Umbilical cord (tissue), 2 donors: Measurements from ENCODE around the gene USP31. TPM values are rescaled to one million over a fixed set of nuclear protein-coding genes. Genes with fewer than 3 reads are reported as not detected.
A peak's percentile ranks its signal among the peaks of the same experiment; 100 is the strongest.
"Not testable (repeated sequence)": the region's sequence is repeated elsewhere in the genome, so short reads cannot be mapped to it uniquely, and the experiment has no call there.

Experiments
- DNase-seq: peaks from one replicate; pipeline ENCODE4 v3.0.0-alpha.2; 2015; ENCODE audit warnings: low spot score
- total RNA-seq: library from RNA; depleted of rRNA; stranded (reverse); fragments of >200 nt; gene quantifications from one replicate; pipeline ENCODE4 v1.2.3, GENCODE V29; 2014; ENCODE audit warnings: low replicate concordance; ENCODE audit not compliant: insufficient read depth

Gene USP31
- total RNA-seq, 1 donor from 2014 or later = 6.7 TPM

DNA sequence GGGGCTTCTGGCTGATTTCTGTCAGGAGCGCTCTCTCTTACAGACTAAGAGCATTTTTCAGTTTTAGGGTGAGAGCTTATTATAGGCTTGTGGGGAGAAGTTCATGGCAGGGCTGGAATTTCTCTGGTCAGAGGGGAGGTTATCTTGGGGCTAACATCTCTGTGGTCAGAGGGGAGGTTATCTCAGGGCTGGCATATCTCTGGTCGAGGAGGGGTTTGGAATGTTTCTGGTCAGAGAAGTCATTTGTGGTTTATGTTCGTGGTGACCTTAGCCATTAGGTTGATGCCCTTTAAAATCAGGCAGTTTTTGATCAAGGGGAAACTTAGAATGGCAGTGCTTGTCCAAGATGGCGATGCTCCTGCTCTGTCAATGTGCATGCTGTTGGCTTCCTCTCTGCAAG, 10.8 kb upstream of the USP31 start:
- DNase-seq = no peak

DNA sequence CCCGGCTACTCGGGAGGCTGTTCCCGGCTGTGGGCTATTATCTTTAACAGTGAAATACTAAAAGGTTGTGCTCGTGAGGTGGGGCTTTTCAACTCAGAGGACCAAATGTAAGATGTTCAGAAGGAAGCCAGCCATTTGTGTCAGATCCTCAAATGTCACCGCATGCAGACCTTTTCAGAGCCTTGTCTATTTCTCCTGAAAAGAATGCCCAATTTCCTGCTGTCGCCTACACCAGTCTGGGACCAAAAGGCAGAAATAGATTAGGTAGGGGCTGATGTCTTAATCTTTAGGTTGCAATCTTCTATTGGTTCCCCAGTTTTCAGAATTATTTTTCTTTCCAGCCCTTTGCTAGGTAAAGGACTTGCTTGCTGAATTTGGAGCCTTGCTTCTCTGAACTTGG, 8.9 kb upstream of the USP31 start:
- DNase-seq = no peak

DNA sequence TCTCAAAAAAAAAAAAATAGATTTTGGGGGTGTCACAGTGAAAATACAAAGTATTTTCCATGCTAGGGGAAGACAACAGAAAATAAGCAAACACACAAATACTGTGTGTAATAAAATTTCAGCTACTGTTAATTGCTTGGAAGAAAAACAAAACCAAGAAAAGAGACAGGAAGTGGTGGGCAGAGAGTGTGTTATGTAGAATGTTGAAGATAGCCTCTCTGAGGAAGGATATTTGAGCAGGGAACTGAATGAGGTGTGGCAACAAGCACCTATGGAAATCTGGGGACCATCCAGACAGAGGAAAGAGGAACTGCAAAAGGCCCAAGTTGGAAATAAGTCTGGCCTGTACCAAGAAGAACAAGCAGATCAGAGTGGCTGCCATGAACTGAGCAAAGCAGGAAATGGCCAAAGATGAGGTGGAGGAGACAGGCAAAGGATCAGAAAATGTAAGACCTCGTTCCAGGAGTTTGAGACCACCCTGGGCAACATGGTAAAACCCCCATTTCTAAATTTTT, 7.8 kb upstream of the USP31 start:
- no peak for DNase-seq

DNA sequence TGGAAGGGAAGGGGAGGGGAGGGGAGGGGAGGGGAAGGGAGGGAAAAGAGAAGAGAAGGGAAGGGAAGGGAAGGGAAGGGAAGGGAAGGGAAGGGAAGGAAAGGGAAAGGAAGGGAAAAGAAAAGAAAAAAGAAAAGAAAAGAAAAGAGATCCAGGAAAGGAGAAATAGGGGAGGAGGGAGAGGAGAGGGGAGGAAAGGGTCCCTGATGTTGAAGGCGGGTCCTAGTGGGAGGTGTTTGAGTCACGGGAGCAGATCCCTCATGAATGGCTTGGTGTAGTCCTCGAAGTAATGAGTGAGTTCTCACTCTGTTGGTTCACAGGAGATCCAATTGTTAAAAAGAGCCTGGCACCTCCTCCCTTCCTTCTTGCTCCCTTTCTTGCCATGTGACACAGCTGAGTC, 6.9 kb upstream of the USP31 start:
- DNase-seq = no peak

DNA sequence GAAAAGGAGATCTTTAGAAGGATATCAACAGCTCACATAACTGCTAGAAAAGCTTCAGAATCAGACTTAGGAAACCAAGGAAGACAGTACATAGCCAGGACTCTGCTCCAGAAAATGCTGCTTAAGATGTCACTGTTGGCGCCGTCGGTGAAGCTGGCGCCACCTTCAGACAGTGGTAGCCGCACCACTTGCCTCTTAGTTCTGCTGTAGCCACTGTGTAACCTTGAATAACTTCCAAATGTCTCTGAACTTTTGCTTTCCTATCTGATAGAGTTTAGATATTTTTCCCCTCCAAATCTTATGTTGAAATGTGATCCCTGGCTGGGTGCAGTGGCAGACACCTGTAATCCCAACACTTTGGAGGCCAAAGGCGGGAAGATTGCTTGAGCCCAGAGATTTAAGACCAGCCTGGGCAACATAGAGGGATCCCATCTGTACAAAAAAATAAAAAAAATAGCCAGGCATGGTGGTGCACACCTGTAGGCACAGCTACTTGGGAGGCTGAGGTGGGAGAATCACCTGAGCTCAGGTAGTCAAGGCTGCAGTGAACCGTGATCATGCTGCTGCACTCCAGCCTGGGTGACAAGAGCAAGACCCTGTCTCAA, 6.3 kb upstream of the USP31 start:
- DNase-seq = no peak

DNA sequence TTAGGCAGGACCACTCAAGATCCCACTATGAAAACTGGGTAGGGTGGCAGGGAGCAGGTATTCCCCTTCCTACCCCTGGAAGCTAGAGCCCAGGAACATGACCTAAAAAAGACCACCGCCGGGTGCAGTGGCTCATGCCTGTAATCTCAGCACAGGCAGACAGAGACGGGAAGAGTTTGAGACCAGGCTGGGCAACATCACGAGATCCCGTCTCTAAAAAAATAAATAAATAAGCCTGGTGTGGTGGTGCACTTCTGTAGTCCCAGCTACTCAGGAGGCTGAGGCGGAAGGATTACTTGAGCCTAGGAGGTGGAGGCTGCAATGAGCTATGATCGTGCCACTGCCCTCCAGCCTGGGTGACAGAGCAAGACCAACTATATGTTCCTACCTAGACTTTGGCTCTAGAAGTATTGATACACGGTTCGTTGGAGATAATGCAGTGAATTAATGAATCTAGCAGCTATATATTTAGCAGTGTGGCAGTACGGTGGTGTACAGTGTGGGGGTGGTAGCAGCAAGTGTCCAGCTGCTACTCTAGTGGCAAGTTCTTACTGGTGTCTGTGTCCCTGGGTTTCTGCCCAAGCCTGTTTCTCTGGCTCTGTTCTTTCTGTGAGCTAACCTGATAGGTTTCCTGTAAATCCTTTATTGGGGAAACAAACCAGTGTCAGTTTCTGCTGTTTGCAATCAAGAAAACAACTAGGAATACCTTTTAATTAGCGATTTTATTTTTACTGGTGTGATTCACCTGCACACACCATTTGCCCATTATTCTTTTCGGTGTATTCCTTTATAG, 3.3 kb upstream of the USP31 start:
- peak; percentile 41 for DNase-seq

DNA sequence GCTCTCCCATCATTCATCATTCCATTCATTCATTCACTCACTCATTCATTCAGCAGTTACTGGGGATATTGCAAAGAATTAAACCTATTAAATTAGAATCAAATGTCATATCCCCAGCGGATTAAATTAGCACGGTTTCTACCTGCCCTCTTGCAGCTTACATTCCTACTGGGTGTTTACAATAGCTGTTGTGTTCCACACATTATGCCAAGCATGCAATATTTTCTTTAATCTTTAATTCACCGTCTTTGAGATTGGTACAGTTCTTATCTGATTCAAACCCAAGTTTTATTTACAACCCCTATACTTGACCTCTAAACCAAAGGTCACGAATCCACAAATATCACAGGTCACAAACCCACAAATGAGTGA, 727 bp upstream of the USP31 start:
- DNase-seq = no peak

DNA sequence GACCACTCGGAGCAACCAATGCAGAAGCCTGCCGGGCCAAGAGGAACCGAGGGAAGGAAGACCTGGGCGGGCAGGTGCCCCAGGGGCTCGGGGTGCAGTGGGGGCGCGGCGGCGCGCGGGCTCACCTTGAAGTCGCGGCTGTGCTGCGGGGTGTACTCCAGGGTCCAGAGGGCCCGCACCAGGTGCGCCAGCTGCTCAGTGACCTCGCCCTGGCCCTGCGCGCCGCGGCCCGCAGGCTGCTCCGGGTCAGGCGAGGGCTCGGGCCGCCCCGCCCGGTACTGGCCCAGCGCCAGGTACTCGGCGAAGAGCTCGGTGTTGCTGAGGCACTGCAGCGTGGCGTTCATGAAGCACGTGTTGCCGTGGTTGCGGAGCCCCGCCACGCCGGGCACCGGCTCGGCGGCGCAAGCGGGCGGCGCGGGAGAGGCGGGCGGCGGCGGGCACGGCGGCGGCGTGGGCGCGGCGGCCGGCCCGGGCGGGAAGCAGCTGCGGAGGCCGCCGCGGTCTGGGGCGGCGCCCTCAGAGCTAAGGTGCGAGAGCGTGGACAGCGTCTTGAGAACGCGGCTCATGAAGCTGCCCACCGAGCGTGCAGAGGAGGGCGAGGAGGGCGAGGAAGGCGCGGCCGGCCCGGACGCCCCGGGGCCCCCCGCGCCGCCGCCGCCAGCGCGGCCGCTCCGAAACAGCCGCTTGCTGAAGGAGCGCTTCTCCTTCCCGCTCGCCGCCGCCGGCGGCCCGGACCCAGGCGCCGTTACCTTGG, 562 bp downstream of the USP31 start:
- peak; percentile 33 for DNase-seq

DNA sequence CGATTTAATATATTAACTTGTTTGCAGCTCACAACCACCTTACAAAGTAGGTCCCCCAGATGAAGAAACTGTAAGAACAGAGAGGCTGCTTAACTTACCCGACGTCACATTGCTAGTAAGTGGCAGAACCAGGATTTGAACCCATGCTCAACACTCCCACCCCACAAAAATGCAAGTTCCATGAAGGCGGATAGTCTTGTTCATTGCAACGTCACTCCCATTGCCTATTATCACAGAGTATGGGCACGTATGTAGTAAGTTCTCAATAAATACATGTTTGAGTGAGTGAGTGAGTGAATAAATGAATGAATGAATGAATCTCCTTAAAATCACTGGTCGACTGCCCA, 1.1 kb downstream of the USP31 start:
- no peak for DNase-seq

DNA sequence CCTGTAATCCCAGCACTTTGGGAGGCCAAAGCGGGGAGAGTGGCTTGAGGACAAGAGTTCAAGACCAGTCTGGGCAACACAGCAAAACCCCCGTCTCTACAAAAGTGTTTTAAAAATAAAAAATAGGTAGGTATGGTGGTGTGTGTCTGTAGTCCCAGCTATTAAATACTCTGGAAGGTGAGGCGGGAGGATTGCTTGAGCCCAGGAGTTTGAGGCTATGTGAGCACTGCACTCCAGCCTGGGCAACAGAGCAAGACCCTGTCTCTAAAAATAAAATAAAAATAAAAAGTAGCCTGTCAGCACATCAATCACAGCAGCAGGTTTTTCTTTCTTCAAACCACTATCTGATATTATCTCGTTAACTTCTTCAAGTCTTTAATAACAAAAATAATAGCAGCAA, 1.6 kb downstream of the USP31 start:
- no peak for DNase-seq

DNA sequence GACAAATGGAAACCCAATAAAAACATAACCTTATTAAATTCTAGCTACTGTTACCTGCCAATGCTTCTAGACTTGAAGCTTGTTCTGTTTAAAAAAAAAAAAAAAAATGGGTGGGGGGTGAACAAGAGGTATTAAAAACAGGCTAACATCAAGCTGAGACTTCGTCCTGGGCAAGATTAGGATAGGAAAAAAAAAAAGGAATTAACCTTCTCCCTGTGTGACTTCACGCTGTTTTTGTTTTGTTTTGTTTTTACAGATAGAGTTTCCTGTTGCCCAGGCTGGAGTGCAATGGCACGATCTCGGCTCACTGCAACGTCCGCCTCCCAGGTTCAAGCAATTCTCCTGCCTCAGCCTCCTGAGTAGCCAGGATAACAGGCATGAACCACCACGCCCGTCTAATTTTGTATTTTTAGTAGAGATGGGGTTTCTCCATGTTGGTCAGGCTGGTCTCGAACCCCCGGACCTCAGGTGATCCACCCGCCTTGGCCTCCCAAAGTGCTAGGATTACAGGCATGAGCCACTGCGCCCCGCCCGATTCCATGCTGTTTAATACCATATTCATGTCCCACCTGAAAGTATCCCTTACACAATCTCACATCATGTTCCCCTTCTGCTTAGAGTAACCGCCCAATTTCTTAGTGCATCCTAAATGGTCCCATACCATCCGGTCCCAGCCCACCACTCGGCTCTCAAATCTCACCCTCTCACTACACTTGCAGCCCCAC, 2.2 kb downstream of the USP31 start:
- DNase-seq = no peak

DNA sequence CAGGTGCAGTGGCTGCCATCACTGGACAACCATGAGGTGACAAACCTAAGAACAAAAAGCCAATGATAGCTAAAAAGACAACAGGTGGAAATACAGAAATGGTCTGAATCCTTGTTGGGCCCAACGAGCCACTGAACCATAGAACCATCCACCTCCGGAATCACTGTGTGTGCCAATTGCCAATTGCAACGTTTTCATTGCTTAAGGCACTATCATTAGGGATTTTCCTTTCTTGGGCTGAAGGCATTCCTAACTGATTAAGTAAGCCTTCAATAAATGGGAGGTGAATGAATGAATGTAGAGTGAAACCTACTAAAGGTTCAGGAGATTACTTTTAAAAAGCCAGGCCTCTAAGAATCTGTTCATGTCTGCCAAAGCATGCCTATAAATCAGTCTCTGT, 3.6 kb downstream of the USP31 start:
- DNase-seq = no peak

DNA sequence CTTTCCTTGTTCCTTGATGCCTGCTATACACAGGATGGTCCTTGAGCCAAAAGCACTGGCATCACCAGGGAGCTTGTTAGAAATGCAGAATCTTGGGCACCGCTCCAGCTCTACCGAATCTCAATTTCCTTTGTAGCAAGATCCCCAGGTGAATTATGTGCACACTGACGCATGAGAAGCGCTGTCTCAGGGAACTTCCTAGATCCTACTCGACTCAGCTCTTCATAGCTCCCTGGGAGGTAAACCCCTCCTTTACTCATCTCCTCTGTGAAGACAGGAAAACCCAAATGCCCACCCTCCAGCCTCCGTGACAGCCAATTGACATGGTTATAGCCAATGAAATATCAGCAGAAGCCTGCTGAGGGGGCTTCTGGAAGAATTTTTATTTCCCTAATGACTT, 4.1 kb downstream of the USP31 start:
- no peak for DNase-seq

DNA sequence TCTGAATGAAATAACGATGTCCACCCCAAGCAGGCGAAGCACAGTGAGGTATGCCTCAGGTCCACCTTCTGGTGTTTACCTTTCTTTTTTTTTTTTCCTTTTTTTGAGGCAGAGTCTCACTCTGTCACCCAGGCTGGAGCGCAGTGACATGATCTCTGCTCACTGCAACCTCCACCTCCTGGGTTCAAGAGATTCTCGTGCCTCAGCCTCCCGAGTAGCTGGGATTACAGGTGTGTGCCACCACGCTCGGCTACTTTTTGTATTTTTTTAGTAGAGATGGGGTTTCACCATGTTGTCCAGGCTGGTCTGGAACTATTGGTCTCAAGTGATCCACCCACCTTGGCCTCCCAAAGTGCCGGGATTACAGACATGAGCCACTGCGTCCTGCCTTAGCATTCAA, 4.9 kb downstream of the USP31 start:
- DNase-seq = not testable (repeated sequence)

DNA sequence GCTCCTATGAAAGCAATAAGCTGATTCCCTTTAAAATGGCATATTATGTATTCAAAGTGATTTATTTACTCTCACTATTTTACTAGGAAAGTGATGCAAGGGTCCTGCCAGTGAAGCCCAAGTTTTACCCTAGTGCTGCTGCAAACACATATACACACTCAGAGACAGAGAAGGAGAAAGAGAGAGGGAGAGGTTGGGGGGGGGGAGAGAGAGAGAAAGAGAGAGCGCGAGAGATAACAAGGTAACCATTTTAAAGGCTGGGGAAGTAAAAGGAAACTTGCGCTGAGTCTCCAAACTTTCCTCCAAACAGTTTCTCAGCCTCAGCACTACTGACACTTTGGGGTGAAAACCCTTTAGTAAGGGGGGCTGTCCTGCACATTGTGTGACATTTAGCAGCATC, 5.9 kb downstream of the USP31 start:
- no peak for DNase-seq

DNA sequence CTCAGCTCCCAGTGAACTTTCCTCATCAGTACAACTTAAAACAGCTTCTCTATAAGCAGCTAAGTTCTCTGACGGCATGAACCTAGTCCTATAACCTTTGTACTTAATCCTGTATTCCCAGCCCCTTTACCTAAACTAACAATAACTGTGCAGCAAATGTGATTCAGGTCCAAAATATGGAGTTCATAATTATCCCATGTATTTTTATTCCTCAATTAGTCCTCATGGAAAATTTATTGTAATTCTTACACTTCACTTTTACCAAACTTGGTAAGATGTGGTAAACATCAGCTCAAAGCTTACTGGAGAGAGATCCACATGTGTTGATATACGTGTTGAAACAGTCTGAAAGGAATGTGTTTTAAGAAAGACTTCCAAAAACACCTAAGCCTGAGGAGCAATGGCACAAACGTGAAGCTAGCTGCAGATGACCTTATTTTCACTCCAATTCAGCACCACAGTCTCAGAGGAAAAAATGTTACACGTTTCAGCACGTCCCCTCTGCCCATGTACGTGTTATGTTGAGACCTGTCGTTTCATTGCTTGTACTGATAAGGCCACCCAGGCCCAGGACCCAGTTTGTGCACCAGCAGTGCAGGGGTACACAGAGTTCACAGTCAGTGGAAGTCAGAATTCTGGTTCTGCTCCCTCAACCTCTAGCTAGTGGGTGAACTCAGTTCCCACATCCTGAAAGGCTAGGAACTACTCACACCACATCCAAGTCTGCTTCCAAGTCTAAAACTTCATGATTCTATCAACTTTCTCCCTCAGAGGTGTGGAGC, 7.1 kb downstream of the USP31 start:
- DNase-seq = peak; percentile 78

DNA sequence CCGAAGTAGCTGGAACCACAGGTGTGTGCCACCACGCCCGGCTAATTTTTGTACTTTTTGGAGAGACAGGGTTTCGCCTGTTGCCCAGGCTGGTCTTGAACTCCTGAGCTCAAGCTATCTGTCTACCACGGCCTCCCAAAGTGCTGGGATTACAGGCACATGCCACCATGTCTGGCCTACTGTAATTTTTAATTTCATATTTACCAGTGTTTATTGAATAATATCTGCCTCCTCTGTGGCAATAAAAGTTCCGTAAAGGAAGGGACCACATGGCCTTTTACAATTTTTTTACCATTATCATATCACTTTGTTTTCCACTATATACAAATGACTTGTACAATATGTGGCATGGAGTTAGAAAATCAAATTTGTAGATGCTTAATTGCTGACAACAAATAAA, 7.8 kb downstream of the USP31 start:
- no peak for DNase-seq

DNA sequence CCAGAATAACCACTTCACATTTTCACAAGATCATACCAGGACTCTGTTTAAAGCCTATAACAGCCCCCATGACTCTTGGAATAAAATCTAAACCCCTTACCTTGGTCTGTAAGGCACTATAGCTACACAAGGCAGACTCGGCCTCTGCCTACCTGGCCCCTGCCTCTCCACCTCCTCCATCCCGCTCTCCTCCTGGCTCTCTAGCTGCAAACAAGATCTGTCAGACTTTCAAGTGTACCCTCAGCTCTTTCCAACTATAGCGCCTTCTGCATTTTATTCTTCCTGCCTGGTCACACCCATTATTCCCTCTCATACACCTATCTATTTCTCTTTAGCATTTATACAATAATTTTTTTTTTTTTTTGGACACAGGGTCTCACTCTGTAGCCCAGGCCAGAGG, 8.2 kb downstream of the USP31 start:
- no peak for DNase-seq

DNA sequence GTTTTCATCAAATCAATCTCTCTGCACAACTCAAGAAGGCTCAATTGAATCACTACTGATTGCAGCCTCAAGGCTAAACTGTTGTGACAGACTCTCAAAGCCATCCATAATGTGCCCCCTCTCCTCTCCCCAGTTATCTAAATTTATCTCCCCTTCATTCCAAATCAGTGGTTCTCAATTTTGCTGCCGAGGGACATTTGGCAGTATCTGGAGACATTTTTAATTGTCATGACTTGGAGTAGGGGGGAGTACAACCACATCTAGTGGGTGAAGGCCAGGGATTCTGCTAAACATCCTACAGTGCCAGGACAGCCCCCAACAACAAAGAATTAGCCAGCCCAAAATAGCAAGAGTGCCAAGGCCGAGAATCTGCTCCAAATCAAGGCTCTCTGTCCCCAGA, 9.1 kb downstream of the USP31 start:
- DNase-seq = no peak

DNA sequence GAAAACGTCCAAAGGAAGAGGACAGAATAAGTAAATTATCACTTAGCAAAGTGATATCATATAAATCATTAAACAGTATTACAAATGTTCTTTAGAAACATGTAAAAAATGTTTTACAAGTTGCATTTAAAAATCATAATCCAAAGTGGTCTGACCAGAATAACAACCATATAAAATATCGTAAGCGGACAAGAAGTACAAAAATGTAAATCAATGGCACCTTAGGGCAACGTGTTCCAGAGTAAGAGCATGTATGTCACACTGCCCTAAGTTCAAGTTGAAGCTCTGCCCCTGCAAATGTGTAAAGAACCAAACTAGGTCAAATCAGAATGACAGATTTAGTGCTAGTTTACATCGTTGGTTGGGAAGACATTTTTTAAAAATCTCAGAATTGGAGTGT, 11.4 kb downstream of the USP31 start:
- peak; percentile 39 for DNase-seq

DNA sequence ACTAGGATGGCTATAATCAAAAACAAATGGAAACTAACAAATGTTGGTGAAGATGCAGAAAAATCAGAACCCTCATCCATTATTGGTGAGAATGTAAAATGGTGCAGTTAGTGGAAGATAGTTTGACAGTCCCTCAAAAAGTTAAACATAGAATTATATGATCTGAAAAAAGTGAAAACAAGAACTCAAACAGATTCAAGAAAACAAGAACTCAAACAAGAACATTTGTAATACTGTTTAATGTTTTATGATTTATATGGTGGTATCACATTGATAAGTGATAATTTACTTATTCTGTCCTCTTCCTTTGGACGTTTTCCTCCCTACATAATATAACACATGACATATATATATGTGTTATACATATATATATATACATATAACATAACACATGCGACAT, 12.0 kb downstream of the USP31 start:
- DNase-seq = no peak
